ENCODE data around the gene ARPC2.
"Not testable (repeated sequence)": the region's sequence is repeated elsewhere in the genome, so short reads cannot be mapped to it uniquely, and the experiment has no call there.

Gene ARPC2

DNA sequence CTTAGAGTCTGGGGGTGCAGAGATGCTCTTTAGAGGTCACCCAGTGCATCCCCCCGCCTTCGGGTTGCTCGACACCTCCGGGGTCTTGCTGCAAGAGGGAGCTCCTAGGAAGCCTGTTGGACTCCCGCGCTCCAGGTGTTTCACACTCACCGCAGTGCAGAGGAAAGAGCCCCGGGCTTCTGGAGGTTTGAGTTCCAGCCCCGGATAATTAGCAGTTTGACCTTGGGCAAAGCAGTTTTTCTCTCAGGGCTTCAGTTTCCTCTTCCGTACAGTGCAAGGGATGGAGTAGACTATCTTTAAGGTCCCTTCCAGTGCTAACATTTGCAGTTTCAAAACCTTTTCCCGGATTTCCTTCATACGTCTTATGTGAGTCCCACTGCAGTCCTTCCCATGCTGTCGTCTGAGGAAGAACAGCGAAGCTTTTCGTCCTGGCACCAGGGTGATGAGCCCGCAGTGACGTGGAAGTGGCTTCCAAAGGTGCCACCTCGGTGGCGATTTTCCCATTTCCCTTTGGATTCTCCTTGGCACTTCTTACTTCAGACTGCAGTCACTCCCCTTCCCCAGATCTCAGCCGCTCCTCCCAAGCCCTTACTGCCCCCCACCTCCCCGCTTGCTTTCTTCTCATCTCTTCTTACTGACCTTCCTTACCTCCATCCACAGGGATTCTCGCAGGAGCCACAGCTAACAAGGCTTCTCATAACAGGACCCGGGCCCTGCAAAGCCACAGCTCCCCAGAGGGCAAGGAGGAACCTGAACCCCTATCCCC is 53.9 kb downstream of the ARPC2 start:
- no peak for DNase-seq (ENCODE audit: low read depth in 2 of 2)

DNA sequence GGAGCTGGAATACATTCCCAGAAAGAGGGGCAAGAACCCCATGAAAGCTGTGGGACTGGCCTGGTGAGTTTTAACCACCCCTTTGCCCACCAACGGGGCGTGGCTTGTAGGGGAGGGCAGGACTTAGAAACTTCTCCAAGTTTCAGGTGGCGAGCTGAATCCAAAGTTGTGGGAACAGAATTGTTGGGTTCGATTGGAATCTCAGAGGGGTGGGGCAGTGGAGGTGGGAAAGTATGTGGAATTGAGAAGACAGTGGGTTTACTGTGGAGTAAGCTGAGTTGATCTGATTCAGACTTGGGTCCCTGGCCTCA is 54.5 kb downstream of the ARPC2 start:
- DNase-seq (ENCODE audit: low read depth in 2 of 2), result no peak

DNA sequence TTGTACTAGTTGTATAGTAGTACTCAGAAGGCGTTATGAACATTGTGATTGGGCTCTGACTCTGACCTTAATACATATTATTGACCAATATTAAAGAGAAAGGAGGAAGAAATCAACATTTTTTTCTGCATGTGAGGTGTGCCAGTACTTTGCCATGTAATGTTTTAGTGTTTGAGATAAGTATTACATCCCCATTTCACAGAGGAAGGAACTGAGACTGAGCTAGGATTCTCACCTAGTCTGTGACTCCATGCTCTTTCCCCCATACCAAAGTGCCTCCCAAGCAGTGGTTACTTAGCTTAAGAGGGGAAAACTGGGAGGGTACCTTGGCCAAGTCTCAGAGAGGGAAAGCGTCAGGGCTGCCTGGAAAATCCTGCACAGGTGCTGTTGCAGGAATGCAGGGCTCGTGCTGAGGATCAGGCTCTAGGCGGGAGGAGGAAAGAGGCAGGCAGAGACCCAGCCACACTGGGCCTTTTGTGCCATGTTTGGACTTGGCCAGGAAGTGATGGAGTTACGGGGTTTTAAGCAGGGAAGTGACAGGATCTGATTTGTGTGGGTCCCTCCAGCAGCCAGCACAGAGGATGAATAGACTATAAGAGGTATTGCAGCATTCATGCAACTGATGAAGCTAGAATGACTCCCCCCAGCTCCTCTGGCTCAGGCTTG is 55.0 kb downstream of the ARPC2 start:
- no peak for DNase-seq (ENCODE audit: low read depth in 2 of 2)

DNA sequence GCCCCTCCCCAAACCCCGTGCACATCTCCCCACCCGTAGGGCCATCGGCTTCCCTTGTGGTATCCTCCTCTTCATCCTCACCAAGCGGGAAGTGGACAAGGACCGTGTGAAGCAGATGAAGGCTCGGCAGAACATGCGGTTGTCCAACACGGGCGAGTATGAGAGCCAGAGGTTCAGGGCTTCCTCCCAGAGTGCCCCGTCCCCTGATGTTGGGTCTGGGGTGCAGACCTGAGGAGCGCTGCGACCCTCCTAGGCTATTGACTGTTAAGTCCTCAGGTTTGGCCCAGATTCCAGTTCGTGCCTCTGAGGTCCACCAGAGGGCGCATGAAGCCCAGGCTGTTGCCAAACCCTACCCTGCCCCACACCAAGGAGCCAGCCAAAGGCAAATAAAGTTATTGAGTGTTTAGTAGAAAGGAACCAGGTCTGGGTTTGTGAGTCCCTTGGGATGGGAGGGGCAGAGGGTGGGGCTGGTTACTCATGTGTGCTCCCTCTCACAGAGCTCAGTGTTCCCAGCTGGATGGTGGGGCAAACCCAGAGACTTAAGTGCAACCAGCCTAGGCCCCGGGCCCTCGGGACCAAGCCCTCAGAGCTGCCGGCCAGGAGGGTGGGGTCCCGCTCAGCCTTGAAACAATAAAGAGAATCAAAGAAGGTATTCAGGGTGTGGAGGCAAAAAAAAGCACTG is 55.7 kb downstream of the ARPC2 start:
- peak; percentile 52 to 55 for DNase-seq (ENCODE audit: low read depth in 2 of 2)

- not testable (repeated sequence) for DNase-seq (ENCODE audit: low read depth in 2 of 2)
Measured at GRCh38 chr2:218273214-218273907, 56.4 kb downstream of the ARPC2 start.

DNA sequence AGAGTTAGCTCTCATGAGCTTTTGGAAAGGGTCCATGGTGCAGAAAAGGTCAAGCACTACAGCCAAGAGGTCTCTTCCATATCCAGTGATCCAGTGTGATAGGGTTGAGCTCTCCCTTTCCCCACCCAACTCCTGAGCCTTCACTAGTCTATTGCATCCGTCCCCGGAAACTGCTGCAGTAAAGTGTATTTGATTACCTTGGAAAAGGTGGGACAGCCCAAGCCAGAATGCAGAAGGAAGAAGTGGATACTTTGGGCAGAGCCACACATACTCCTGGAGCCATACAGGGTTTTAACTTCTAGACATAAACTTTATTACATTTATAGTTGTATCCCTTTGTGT is 56.9 kb downstream of the ARPC2 start:
- DNase-seq (ENCODE audit: low read depth in 2 of 2), result no peak

DNA sequence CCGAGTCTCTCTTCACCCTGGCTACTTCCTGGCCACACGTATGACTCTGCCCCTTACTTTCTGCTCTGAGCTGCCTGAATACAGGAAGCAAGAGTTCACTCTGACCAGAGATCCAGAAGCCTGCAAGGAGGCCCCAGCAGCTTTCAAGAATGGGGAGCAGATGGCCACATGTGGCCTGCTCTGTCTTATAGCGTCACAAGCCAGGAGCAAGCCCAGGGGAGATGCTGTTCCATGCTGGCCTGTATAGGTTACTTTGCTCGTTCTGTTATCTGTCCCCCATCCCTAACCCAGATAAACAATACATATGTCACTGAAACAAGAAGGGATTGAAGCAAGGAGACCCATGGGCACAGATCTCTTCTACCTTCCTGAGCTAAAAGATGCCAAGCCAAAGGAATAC is 57.6 kb downstream of the ARPC2 start:
- DNase-seq (ENCODE audit: low read depth in 2 of 2), result no peak

GRCh38 chr2:218275371-218276072 is 58.5 kb downstream of the ARPC2 start:
- no peak for DNase-seq (ENCODE audit: low read depth in 2 of 2)

DNA sequence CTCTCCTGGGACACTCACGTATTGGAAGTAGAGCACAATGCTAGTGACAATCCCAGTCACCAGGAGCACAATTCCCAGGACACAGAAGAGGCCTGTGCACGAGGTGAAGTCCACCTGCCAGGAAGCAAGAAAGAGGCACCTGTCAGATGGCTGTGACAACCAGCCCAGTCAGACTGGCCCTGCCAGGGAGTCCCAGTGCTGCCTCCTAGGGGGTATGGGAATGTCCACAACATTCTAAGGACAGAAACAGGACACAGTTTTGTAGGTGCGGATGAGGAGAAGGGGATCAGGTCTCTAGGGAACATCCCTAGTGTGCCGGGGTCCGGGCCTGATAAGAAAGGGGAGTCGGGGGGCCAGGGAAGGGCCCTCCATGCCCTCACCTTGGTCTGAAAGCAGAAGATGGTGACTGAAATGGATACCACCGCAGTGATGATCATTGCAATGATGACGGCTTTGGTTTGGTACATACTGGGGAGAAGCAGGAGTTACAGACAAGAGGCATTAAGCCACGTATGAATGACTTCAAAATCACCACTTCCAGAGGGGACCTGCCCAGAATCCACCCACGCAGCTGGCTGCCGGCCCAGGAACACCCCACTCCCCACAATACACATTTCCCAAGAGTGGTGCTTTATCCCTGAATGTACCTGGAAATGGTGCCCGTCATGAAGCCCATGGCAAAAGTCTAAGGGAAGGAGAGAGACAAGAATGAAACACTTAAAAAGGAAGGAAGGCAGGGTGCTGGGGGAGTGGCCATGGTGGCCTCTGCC is 60.2 kb downstream of the ARPC2 start:
- DNase-seq (ENCODE audit: low read depth in 2 of 2), result no peak

GRCh38 chr2:218277921-218278320 is 60.9 kb downstream of the ARPC2 start:
- no peak for DNase-seq (ENCODE audit: low read depth in 2 of 2)

- no peak for DNase-seq (ENCODE audit: low read depth in 2 of 2)
Measured at GRCh38 chr2:218278531-218279360, 61.8 kb downstream of the ARPC2 start.

DNA sequence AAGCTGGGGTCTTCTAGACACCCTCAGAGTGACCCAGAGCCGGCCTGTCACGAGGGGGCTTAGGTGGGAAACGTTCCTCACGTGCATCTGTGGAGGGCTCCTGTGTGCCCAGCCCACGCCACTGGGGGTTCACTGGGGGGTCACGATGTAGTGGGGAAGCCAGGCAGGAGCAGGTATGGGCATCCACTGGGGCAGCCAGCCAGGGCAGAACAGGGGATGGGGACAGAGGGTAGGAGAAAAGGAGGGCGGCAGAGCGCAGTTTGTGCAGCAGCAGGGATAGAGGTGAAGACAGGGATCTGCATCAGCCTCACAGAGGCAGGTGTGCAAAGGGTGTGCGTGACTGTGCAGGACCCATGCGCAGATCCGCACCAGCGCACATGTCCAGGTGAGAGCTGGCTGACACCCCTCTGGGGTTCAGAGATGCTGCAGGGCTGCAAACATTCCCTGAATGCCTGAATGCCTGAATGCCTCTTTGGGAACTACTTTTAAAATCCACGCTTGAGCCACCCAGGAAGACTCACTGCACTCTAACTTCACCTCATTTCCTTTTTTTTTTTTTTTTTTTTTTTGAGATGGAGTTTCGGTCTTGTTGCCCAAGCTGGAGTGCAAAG is 63.4 kb downstream of the ARPC2 start:
- DNase-seq (ENCODE audit: low read depth in 2 of 2), result no peak

GRCh38 chr2:218281449-218281848 is 64.5 kb downstream of the ARPC2 start:
- DNase-seq (ENCODE audit: low read depth in 2 of 2), result no peak

DNA sequence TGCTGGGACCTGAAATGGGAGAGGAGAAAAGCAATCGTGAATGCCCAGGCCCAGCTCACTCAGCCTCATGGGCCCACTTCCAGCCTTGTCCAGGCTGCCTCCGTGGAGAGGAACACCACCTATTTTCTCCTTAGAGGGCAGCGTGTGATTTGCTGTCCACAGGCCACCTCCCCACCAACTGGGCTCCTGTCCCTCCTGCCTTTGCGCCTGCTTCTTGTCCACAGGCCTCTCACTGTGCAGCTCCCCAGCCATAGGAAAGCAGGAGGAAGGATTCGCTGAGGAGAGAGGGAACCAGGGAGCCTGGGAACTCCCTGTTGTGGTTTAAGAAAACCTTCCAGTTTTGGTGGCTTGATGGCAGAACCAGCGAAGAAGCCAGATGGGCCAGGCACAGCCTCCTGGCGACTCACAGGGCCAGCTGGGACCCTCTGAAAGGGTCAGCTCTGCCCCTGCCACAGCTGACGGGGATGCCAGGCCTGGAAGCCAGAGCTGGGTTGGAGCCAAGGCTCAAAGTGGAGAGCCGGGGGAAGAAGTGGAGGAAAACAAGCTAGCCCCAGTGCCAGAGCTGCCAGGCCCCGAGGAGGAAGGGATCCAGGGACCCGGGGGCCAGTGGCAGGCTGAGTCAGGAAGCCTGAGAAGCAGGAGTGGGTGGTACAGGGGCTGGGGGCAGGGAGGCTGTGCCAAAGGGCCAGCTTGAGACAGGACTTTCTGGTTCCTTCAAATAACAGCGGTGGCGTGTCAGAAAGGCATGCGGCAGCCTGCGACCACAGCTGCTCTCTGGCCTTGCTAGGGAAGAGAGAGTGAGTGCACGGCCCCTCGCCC is 65.4 kb downstream of the ARPC2 start:
- DNase-seq (ENCODE audit: low read depth in 2 of 2), result no peak

- peak; percentile 63 to 64 for DNase-seq (ENCODE audit: low read depth in 2 of 2)
Measured at GRCh38 chr2:218284106-218284811, 67.3 kb downstream of the ARPC2 start.

GRCh38 chr2:218285604-218286003 is 68.6 kb downstream of the ARPC2 start:
- DNase-seq (ENCODE audit: low read depth in 2 of 2), result no peak

- DNase-seq (ENCODE audit: low read depth in 2 of 2), result peak; percentile 74 to 80
Measured at GRCh38 chr2:218286570-218287459, 69.8 kb downstream of the ARPC2 start.

Data from stimulated activated CD8-positive, alpha-beta memory T cell treated with anti-CD3 and anti-CD28 coated beads, Interleukin-15, amount 100 ng/mL, for 48 hours (primary cell).